HG03045 (cell line): Measurements from ENCODE around the gene TBL3.
"Not testable (repeated sequence)": the region's sequence is repeated elsewhere in the genome, so short reads cannot be mapped to it uniquely, and the experiment has no call there.

Source experiments
- ATAC-seq: cut with Tn5 transposase; IDR thresholded peaks from one replicate; pipeline ENCODE4 v1.9.1; 2021; ENCODE audit warnings: mild to moderate bottlenecking, moderate library complexity; ENCODE audit not compliant: unreplicated experiment

The TBL3 gene

DNA sequence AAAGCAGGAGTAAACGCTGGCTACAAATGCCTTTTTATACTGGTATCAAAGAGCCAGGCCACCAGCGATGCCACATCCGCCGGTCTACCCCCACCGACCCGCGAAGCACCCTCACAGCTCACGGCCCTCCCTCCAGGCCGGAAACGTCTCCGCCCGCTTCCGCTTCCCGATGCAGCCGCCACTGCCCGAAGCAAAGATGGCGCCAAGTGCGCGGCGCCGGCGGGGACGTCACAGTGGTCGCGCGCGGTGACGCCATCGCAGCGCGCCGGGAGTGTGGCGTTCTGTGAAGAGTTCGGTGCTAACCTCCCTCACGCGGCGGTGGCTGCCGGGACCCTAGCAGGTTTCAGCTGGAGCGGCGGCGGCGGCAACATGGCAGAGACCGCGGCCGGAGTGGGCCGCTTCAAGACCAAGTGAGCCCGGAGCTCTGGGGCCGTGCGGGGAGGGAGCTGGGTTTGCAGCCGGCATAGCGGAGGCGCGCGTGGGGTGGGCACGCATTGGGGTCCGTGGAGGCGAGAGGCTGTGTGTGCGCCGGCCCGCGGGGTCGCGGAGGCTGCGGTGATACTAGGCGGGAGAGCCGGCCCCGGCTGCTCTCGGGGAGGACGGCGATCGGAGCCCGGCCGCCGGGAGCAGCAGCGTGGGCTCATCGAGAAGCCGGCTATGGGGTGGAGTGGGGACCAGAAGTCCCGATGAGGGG is at the start of gene TBL3:
TBL3 (plus strand) TSS at position 258 of the 694 bp plus-strand sequence; CDS start at position 370, 112 bp downstream.
- ATAC-seq: peak; percentile 74

DNA sequence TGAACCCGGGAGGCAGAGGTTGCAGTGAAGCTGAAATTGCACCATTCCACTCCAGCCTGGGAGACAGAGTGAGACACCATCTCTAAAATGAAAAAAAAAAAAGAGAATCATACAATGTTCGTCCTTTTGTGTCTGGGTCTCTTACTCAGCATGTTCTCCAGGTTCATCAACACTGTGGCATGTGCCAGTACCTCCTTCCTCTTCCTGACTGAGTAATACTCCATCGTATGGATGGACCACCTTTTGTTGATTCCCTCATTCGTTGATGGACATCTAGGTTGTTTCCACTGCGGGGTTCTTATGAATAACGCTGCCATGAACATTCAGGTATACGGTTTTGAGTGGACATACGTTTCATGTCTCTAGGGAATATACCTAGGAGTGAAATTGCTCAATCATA is 49.5 kb upstream of the TBL3 start:
- no peak for ATAC-seq

DNA sequence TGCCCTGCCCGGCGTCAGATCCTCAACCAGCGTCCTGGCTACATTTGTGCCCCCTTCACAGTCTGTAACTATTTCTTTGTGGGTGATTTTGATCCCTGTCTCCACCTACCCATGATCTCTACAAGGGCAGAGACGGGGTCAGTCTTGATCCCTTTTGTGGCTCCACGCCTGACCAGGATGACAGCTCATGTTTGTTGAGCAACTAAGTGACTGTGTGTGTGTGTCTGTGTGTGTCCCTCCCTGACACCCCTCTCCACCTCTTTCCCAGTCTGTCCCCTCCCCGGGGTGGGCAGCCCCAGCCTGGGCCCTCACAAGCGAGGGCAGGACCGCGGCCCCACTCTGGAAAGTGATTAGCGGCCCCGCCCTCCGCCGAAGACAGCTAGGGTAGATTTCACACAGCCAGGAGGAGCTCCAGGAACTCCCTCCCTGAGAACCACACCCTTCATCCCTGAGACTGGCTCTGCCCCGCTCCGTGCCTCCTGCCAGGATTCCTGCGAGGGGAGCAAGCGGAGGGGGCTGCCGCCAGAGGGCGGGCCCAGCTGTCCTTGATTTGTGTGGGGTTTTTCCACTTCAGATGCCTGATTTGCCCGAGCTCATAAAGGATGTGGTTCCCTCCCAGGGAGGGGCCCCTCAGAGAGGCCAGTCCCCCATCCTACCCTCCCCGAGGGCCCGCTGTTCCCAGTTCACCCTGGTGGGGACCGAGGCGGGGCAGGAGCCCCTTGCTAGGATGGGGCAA is 48.4 kb upstream of the TBL3 start:
- ATAC-seq: no peak

DNA sequence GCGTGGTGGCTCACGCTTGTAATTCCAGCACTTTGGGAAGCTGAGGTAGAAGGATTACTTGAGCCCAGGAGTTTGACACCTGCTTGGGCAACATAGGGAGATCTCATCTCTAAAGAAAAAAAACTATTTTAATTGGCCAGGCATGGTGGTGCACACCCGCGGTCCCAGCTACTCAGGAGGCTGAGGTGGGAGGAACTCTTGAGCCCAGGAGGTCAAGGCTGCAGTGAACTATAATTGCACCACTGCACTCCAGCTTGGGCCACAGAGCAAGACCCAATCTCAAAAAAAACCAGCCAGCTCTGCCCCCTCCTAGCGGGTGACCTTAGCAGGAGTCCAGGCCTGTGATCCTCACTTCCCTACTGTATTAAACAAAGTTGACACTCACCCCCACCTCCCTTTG is 47.8 kb upstream of the TBL3 start:
- ATAC-seq: no peak

DNA sequence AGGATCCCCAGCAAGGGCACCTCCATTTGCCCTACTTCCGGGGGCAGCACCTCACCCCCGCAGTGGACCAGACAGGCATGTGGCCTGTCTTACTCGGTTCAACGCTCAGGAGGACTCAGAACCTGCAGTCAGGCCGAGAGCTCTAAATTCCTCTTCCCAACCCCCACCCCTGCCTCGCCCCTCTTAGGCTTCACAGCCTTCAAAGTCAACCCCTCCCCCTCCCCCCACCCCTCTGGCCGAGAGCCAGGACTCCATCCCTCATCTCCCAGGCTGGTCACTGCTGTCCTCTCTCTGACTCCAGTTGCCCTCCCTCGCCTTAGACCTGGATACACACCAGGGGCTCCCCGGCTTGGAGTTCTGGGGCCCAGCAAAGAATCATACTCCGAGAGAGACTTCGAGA is 45.6 kb upstream of the TBL3 start:
- ATAC-seq: no peak

DNA sequence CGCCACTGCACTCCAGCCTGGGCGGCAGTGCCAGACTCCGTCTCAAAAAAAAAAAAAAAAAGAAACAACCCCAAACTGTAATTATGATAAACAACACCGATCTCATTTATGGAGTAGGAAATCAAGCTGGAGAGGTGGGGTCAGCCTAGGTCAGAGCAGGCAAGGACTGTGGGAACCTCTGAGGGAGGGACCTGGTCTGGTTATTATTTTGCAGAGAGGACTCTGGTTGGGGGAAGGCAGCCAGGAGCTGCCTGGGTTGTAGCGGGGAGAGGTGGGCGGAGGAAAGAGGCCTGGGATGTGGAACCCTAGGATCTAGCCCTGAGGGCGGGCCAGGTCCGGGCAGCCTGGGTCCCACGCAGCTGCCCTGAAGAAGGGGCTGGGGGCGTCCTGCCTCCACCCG is 42.7 kb upstream of the TBL3 start:
- no peak for ATAC-seq

DNA sequence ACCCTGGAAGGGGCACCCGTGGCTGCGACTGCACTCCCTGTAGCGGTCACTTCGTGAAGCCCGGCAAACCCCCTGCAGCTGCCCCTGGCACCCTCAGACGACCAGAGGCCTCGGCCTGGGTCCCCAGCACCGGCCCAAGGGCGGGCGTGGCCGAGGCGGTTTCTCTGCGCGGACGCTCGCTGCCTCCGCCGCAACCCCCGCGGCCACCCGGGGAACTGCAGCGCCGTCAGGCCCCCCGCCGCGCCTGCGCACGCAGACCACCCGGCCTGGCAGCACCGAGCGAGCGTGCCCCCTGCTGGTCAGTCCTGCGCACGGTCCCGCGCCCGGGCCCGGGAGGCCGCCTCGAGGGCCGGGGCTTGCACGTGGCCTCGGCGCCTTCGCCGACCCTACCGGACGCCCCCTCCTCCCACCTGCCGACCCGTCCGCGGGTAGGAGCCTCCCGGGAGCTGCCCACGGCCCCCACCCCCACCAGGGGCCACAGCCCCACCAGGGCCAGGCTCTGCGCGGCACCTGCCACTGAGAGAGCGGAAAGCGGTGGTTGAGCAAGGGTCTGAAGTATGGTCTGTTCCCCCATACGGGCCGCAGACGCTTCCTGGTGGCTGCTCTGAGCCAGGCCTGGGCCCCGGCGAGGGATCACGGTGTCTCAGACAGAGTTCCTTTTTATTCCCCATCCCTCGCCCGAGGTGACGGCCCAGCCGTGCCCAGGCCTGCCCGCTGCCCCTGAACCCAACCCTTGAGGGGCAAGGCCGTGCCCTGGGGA is 42.1 kb upstream of the TBL3 start:
- ATAC-seq: peak; percentile 87

DNA sequence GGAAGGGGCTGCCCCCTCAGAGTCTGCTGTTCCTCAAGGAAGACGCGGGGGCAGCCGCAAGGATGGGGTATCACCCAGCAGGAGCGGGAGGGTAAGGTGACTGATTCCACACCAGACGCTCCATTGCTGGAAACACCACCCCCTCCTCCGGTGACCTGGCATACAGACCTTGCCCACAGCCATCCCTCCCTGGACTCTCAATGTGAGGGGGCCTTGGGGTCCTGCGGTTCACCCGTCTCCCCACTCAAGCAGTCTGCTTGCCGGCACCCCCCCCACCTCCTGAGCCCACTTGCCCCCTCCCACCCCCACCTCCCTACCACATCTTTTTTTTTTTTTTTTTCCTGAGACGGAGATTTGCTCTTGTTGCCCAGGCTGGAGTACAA is 41.5 kb upstream of the TBL3 start:
- no peak for ATAC-seq

DNA sequence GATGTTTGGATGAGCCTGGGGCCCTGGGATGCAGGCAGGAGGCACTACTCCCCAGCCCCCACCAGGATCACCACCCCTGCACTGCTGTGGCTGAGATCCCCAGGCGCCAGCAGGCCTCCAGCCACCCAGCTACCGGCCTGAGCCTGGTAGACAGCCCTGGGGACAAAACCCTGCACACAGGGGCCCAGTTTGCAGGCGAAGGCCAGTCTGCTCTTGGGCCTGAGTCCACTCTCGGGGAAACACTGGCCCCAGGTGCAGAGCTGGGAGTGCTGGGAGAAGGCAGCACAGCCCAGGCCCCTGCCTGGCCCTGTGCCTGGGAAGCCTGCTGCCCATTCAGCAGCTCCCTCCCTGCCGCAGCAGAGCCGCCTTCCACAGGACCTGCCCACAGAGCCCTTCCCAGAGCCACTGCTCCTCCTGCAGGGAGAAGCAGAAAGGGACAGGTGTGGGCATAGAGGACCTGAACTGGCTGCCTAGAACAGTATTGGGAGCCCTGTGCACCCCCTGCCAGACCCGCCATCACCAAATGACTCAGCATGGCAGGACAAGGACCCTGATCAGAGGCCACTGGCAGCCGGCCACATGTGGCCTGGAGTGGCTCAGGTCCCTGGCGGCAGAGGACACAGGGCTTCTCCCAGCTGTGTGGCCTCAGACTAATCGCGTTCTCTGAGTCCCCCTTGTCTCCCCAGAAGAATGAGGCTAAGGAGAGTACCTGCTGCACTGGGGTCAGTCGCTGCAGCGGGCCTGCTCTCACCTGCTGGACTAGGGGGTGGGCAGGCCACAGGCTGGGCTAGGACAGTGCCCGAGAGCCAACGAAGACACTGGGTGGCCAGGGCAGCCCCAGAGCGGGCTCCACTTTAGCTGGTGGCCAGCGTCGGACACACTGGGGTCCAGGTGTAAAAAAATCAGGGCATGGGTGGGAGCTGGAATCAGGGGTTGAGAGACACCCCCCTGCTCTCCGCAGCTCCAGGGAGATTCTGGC is 39.5 kb upstream of the TBL3 start:
- ATAC-seq: no peak

DNA sequence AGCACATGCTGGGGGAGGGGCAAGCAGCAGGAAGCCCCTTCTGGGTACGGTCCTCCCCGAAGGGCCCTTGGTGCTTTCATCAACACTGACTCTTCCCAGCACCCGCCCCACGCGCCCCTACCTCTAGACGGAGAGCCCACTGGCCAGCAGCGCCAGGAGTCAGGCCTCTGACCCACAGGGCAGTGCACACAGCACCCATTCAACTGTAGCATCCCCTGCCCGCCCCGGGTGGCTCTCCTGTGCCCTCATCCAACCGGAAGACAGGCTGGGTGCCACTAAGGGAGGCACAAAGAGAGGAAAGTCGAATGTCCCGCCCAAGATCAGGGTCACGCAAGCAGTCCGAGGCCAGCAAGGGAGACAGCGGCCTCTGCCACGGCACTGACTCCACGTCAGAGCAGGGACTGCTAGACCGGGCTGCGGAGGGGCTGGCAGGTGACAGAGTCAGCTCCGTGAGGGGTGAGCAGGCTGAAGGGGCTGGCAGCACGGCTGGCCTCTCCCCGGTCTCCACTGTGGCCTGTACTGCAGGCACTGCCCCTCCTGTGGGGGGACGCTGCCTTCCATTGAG is 38.7 kb upstream of the TBL3 start:
- no peak for ATAC-seq

DNA sequence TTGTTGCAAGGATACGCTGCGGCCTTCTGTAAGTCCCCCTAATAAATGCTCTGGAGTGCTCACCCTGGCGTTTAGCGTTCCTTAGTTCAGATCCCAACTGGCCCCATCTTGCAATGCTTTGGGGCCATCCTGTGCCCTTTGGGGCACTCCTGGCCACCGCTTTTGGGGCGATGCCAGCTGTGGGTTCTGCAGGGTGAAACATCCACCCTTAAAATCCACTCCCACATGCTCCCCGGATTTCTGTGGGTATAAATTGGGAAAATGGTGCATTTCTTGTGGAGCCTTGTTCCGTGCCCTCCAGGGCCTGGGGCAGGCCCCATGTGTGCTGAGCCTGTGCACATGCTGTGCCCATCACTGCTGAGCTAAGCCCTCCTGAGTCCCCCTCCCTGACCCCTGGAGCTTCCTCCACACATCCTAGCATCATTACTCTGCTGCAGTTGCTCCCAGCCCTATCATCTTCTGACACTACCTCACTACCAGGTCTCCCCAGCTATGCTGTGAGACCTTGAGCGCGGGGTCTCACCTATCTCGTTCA is 34.8 kb upstream of the TBL3 start:
- ATAC-seq: no peak

DNA sequence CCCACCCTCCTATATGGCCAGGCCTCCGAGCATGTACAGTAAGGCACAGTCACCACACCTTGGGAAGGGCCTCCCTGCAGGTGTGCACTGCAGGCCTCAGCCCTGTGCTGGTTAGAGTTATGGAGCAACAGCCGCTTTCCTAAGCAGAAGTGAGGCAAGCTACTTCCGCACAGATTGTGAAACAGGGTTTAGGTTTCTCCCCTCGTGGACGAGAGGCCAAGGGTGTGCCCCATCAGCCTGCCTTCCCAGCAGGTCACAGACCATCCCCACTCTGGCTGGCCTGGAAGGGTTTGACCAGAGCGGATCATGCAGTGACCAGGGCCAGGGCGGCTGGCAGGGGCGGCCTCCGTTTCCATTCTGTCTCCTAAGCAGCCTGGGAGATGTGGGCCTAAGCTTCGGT is 33.5 kb upstream of the TBL3 start:
- ATAC-seq: no peak

DNA sequence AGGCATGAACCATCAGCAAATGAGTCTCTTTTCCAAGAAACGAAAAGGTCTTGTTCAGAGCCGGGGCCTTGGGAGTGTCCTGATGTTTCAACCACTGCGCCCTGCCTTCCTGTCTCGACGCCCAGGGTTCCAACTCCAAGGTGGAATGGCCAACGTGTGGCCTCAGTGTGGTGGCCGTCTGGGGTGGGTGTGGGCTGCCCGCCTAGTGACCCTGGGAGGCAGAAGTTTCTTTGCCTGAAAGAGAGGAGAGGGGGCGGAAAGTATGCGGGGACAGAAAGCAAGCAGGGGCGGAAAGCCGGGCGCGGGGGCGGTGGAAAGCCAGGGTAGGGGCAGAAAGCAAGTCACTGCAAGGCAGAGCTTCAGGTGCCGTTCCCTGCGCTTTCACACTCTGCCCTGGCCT is 32.9 kb upstream of the TBL3 start:
- no peak for ATAC-seq

DNA sequence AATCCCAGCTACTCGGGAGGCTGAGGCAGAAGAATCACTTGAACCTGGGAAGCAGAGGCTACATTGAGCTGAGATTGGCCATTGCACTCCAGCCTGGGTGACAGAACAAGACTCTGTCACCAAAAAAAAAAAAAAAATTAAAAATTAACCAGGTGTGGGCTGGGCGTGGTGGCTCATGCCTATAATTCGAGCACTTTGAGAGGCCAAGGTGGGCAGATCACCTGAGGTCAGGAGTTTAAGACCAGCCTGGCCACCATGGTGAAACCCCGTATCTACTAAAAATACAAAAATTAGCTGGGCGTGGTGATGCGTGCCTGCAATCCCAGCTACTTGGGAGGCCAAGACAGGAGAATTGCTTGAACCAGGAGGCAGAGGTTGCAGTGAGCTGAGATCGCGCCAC is 32.0 kb upstream of the TBL3 start:
- ATAC-seq: not testable (repeated sequence)

DNA sequence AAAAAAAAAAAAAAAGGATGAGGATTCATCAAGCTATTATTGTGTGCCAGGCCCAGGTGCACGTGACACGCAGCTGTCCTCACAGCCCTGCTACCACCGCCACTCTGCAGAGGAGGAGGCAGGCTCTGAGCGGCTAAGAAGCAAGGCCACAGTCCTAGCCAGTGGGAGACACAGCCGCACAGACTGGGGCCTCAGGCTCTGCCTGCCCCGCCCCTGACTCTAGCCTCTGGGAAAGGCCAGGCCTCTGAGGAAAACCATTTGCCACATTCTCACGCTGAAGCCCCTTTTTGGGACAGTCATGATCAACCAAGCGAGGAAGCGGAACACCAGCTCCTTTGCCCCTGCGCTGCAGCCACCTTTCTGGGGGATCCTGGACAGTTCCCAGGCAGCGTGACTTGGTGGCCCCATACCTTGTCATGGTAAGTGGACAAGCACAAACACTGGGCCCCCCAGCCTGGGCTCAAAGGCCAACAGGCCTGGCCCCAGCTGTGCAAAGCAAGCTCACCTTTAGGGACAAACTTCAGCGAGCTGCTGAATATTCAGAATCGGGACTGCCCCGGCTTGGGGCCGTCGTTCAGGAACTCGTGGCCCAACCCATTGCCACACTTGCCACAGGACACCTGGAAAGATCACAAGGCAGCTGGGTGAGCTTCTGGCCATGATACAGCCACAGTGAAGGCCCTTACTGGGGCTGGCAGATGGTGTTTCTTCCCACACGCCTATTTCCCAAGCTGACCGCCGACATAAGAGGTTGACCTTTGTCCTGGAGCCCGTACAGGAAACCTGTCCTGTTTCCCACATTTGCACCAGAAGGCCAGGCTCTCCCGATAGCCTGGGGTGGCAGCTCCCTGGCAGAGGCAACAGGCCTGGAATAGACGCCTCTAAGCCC is 31.3 kb upstream of the TBL3 start:
- ATAC-seq: no peak

DNA sequence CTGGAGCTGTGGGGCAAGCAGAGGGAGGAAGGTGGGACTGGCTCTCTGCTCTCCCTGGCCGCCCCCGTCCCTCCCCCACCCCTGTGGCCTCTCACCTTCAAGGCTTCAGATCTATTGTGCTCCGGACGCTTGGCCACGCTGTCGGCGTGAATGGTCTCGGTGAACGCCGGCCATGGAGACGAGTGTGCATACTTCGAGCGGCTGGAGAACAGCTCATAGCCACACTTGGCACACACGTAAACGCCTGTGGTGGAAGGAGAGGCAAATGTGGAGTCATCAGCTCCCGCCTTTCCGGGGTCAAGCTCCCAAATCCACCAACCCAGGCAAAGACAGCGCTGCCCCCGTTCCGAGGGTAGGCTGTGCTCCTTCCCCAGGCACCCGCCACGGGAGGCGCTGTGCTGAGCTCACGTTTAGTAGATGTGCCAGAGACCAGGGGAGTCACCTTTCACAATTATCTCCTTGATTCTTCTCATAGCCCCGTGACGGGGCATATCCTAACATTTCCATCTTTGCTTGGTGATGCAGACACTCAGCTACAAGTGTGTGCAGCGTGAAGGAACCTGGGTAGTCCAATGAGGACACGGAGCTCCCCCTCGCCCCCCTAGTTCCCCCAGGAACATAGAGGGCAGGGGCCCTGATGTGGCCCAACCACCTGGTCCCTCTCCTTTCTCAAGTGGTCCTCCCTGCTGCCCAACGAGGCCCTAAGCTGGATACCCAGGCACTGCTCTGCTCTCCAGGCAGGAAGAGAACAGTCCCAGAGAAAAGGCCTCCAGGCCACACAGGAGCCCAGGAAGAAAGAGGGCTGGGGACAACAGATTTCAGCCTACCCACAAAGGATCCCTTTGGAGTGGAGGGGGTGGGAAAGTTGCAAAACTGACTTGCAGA is 30.4 kb upstream of the TBL3 start:
- no peak for ATAC-seq

DNA sequence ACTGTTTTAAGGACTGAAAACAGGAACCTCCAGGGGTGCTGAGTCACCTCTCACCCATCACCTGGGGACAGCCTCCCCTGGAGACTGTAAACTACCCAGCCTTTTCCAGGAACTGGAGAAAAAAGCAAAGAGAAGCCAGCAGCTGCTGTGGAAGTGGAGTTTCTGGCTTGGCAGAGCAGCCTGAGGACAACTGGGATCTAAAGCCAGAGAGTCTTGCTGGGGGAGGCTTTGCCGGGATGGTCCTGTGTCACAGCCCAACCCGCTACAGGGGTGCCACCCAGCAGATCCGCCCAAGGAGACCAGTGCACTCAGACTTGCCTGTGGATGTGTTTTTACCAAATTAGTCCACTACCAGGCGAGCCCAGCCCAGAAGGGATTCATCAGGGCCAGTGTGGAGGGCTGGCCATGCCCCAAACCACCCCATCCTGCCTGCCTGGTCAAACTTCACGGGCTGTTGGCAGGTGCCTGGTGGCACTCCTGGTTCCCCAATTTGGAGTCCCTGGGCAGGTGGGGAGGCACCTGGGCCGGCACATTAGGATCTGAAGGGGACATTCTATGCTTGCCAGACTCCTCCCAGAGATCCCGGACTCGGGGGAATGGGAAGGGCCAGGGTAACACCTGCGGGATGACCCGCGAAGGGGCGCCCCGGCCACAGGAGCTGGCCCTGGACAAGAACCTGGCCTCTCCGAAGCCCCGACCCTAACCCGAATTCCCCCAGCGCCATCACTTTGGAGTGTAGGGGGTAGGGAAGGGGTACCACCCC is 29.6 kb upstream of the TBL3 start:
- ATAC-seq: no peak
